ENCODE results near the gene SRP54. TPM values are rescaled to one million over a fixed set of nuclear protein-coding genes. Genes with fewer than 3 reads are reported as not detected.

The SRP54 gene
- total RNA-seq, 1 experiment from 2014 or later: 57.0 TPM

- TF ChIP-seq HMGXB4 (CRISPR knock-in tag; IDR thresholded peaks at IDR 0.05): no peak
- TF ChIP-seq IRF1 (CRISPR knock-in tag; IDR thresholded peaks at IDR 0.05): no peak
- no peak for TF ChIP-seq ARID4B (CRISPR knock-in tag; IDR thresholded peaks at IDR 0.05; ENCODE audit: borderline replicate concordance)
- no peak for TF ChIP-seq AR (CRISPR knock-in tag; IDR thresholded peaks at IDR 0.05)
Observed at GRCh38 chr14:34985740-34986139, 2.9 kb downstream of the SRP54 start (continued).

- ChIA-PET POLR2A (no interaction called here), CTCF (no interaction called here)
- TF ChIP-seq AFF4 (CRISPR knock-in tag; IDR thresholded peaks at IDR 0.05; ENCODE audit: borderline replicate concordance): no peak
- TF ChIP-seq USF1 (CRISPR knock-in tag; IDR thresholded peaks at IDR 0.05): no peak
- no peak for TF ChIP-seq ZNF263 (CRISPR knock-in tag; IDR thresholded peaks at IDR 0.05; ENCODE audit: low read depth)
- TF ChIP-seq TEAD1 (CRISPR knock-in tag; IDR thresholded peaks at IDR 0.05): no peak
- no peak for TF ChIP-seq CDX4 (CRISPR knock-in tag; IDR thresholded peaks at IDR 0.05; ENCODE audit: borderline replicate concordance)
- TF ChIP-seq MYBL2 (CRISPR knock-in tag; IDR thresholded peaks at IDR 0.05): no peak
- TF ChIP-seq MAX (CRISPR knock-in tag; IDR thresholded peaks at IDR 0.05): no peak
- Mint-ChIP-seq H3K27ac (no peak overlapping the region), H3K4me1 (peaks cover 4% of the 10 kb centered on the region), H3K27me3 (ENCODE audit: low read depth) (no peaks in the 10 kb centered on the region), H3K9me3 (no peaks in the 10 kb centered on the region), H3K36me3 (no peaks in the 10 kb centered on the region), H3K4me3 (no peak overlapping the region)
- ATAC-seq (no peak), DNase-seq (ENCODE audit: low spot score) (no peak)
Observed at GRCh38 chr14:34987180-34987579, 4.4 kb downstream of the SRP54 start.
